H9 (cell line): ENCODE data around the gene RBFOX2. TPM values are rescaled to one million over a fixed set of nuclear protein-coding genes. Genes with fewer than 3 reads are reported as not detected.

ENCODE experiments used
- DNase-seq: peaks from one replicate; pipeline ENCODE4 v3.0.0-alpha.2; 2017
- H2AFZ ChIP-seq: one replicate; pipeline ENCODE4 v1.6.1; 2013; ENCODE audit warnings: mild to moderate bottlenecking, low read length, control low read depth, moderate library complexity
- H2AK5ac ChIP-seq: 2 replicates; pipeline ENCODE4 v1.6.1; 2013; ENCODE audit warnings: low read length, control low read depth, mixed read lengths; ENCODE audit not compliant: insufficient read length
- H2BK120ac ChIP-seq: one replicate; pipeline ENCODE4 v1.6.1; 2013; ENCODE audit warnings: low read depth, mild to moderate bottlenecking, low read length, control low read depth, inconsistent platforms; ENCODE audit not compliant: poor library complexity, severe bottlenecking
- H2BK12ac ChIP-seq: 2 replicates; pipeline ENCODE4 v1.6.1; 2013; ENCODE audit warnings: low read length, control low read depth, mixed read lengths, low read depth; ENCODE audit not compliant: insufficient read length
- H2BK15ac ChIP-seq: 2 replicates; pipeline ENCODE4 v1.6.1; 2013; ENCODE audit warnings: low read depth, low read length, control low read depth
- H2BK20ac ChIP-seq: one replicate; pipeline ENCODE4 v1.6.1; 2013; ENCODE audit warnings: low read depth, mild to moderate bottlenecking, low read length, control low read depth, inconsistent platforms; ENCODE audit not compliant: poor library complexity, severe bottlenecking
- H2BK5ac ChIP-seq: 2 replicates; pipeline ENCODE4 v1.6.1; 2013; ENCODE audit warnings: low read length, control low read depth, mixed read lengths; ENCODE audit not compliant: insufficient read length
- H3K14ac ChIP-seq: 2 replicates; pipeline ENCODE4 v1.6.1; 2013; ENCODE audit warnings: low read length, control low read depth; ENCODE audit not compliant: insufficient read depth
- H3K18ac ChIP-seq: 2 replicates; pipeline ENCODE4 v1.6.1; 2013; ENCODE audit warnings: low read depth, mild to moderate bottlenecking, mixed read lengths, low read length, control low read depth; ENCODE audit not compliant: insufficient read length
- H3K23ac ChIP-seq: 2 replicates; pipeline ENCODE4 v1.6.1; 2013; ENCODE audit warnings: low read length, control low read depth, mixed read lengths, low read depth; ENCODE audit not compliant: insufficient read length
- H3K23me2 ChIP-seq: 2 replicates; pipeline ENCODE4 v1.6.1; 2013; ENCODE audit warnings: low read depth, mild to moderate bottlenecking, mixed read lengths, low read length, control low read depth; ENCODE audit not compliant: insufficient read length, poor library complexity, severe bottlenecking
- H3K27ac ChIP-seq: 2 replicates; pipeline ENCODE4 v1.5.1; 2013; ENCODE audit warnings: low read length, control low read depth, mixed read lengths, low read depth; ENCODE audit not compliant: insufficient read length
- H3K27me3 ChIP-seq: 2 replicates; pipeline ENCODE4 v1.6.1; 2013; ENCODE audit warnings: low read length, control low read depth, inconsistent platforms; ENCODE audit not compliant: insufficient read depth
- H3K4ac ChIP-seq: 2 replicates; pipeline ENCODE4 v1.6.1; 2013; ENCODE audit warnings: low read depth, mild to moderate bottlenecking, control low read depth, inconsistent platforms, low read length, moderate library complexity
- H3K4me1 ChIP-seq: 2 replicates; pipeline ENCODE4 v1.6.1; 2013; ENCODE audit warnings: low read length, control low read depth, inconsistent platforms; ENCODE audit not compliant: insufficient read depth
- H3K4me2 ChIP-seq: 2 replicates; pipeline ENCODE4 v1.6.1; 2013; ENCODE audit warnings: low read length, control low read depth, mixed read lengths; ENCODE audit not compliant: insufficient read length, insufficient read depth
- H3K56ac ChIP-seq: 2 replicates; pipeline ENCODE4 v1.6.1; 2013; ENCODE audit warnings: low read depth, mild to moderate bottlenecking, mixed read lengths, low read length, control low read depth; ENCODE audit not compliant: insufficient read length
- H3K79me1 ChIP-seq: 2 replicates; pipeline ENCODE4 v1.6.1; 2013; ENCODE audit warnings: low read depth, mild to moderate bottlenecking, moderate library complexity, low read length, control low read depth, inconsistent platforms; ENCODE audit not compliant: insufficient read depth, poor library complexity, severe bottlenecking
- H3K79me2 ChIP-seq: 2 replicates; pipeline ENCODE4 v1.6.1; 2013; ENCODE audit warnings: low read length, control low read depth, inconsistent platforms; ENCODE audit not compliant: insufficient read depth
- H3K9ac ChIP-seq: 2 replicates; pipeline ENCODE4 v1.6.1; 2013; ENCODE audit warnings: low read length, control low read depth, mixed read lengths; ENCODE audit not compliant: insufficient read length; ENCODE audit errors: extremely low read depth
- H3K9me3 ChIP-seq: one replicate; pipeline ENCODE4 v1.6.1; 2013; ENCODE audit warnings: low read depth, low read length, inconsistent platforms; ENCODE audit not compliant: control insufficient read depth
- H3T11ph ChIP-seq: one replicate; pipeline ENCODE4 v1.6.1; 2013; ENCODE audit warnings: mild to moderate bottlenecking, low read length, control low read depth, inconsistent platforms
- H4K20me1 ChIP-seq: one replicate; pipeline ENCODE4 v1.6.1; 2013; ENCODE audit not compliant: control insufficient read depth, insufficient read length, insufficient read depth
- H4K5ac ChIP-seq: 2 replicates; pipeline ENCODE4 v1.6.1; 2013; ENCODE audit warnings: low read depth, mild to moderate bottlenecking, mixed read lengths, low read length, control low read depth; ENCODE audit not compliant: insufficient read length
- H4K8ac ChIP-seq: replicated peaks from 2 replicates; pipeline ENCODE4 v1.6.1; 2013; ENCODE audit warnings: low read length, control low read depth, mixed read lengths, low read depth; ENCODE audit not compliant: insufficient read length
- H4K91ac ChIP-seq: 2 replicates; pipeline ENCODE4 v1.6.1; 2013; ENCODE audit warnings: low read depth, mild to moderate bottlenecking, moderate library complexity, mixed read lengths, low read length, control low read depth; ENCODE audit not compliant: insufficient read length
- H3K27ac Mint-ChIP-seq, 3 experiments: 2 replicates in 2 of 3; 3 replicates in 1 of 3; pipeline ENCODE4 v1.8.0; 2020 to 2021; ENCODE audit warnings: mixed read lengths in 3 of 3, mild to moderate bottlenecking in 1 of 3, moderate library complexity in 1 of 3
- H3K27me3 Mint-ChIP-seq: 2 replicates; pipeline ENCODE4 v1.8.0; 2021; ENCODE audit warnings: low read depth, mild to moderate bottlenecking, moderate library complexity, mixed read lengths
- H3K36me3 Mint-ChIP-seq, 3 experiments: 2 replicates in 2 of 3; 3 replicates in 1 of 3; pipeline ENCODE4 v1.8.0; 2020 to 2021; ENCODE audit warnings: low read depth in 3 of 3, mixed read lengths in 3 of 3; ENCODE audit not compliant: insufficient read depth in 1 of 3
- H3K4me1 Mint-ChIP-seq, 2 experiments: 2 replicates each; pipeline ENCODE4 v1.8.0; 2020; ENCODE audit warnings: mixed read lengths in 2 of 2
- H3K4me3 Mint-ChIP-seq, 2 experiments: 2 replicates in 1 of 2; 3 replicates in 1 of 2; pipeline ENCODE4 v1.8.0; 2020 to 2021; ENCODE audit warnings: mild to moderate bottlenecking in 2 of 2, mixed read lengths in 2 of 2, moderate library complexity in 1 of 2
- H3K9me3 Mint-ChIP-seq, 2 experiments: 2 replicates in 1 of 2; 3 replicates in 1 of 2; pipeline ENCODE4 v1.8.0; 2020; ENCODE audit warnings: mild to moderate bottlenecking in 2 of 2, mixed read lengths in 2 of 2, moderate library complexity in 1 of 2
- WGBS: extraction: QIAGEN DNeasy Blood & Tissue Kit; methylation state at CpG from one replicate; pipeline ENCODE4 v1.1.7; 2013; ENCODE audit warnings: missing lambda C conversion rate, low lambda C conversion rate, mixed read lengths; ENCODE audit not compliant: insufficient read length; ENCODE audit errors: extremely low coverage; 5-methylcytosine and 5-hydroxymethylcytosine counted together
- total RNA-seq: library from RNA; stranded (reverse); gene quantifications from 2 replicates; pipeline ENCODE4 v1.2.1, GENCODE V29; 2021
- TF ChIP-seq, protein P1 (sequence below): fragments of 200-600 bp; sonication (generic); conservative IDR thresholded peaks from 3 replicates; pipeline ENCODE4 v1.8.0; 2021; ENCODE audit warnings: antibody characterized with exemption, mild to moderate bottlenecking

RBFOX2 gene
- total RNA-seq, 1 experiment from 2014 or later = 84.7 TPM

DNA sequence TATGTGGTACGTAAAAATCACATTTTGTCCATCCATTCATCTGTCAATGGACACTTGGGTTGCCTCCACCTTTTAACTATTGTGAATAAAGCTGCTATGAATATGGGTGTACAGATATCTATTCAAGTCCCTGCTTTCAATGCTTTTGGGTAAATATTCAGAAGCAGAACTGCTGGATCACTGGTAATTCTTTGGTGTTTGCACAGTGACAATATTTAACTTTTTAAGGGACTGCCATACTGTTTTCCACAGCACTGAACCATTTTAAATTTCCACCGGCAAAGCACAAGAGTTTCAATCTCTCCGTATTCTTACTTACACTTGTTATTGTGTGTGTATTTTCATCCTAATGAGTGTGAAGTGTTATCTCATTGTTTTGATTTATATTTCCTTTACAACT lies 79.4 kb downstream of the RBFOX2 start:
- H3K56ac ChIP-seq = no peak overlapping the region
- no peaks in the 10 kb centered on the region for H3K9me3 ChIP-seq
- no peak overlapping the region for H2AFZ ChIP-seq
- no peaks in the 10 kb centered on the region; the same call in 1 of the 2 replicates for H3K79me2 ChIP-seq
- H3K27me3 ChIP-seq = no peaks in the 10 kb centered on the region
- H3K27me3 Mint-ChIP-seq = no peaks in the 10 kb centered on the region
- no peak overlapping the region for H3T11ph ChIP-seq
- H2BK5ac ChIP-seq = no peak overlapping the region
- no peak overlapping the region for H3K4me2 ChIP-seq
- H2BK15ac ChIP-seq = no peak overlapping the region
- DNase-seq = no peak
- H3K79me1 ChIP-seq = no peaks in the 10 kb centered on the region
- H3K27ac ChIP-seq = no peak overlapping the region
- no peak overlapping the region for H3K14ac ChIP-seq
- no peak overlapping the region for H2BK20ac ChIP-seq
- no peak overlapping the region for H2BK120ac ChIP-seq
- no peak overlapping the region for H4K5ac ChIP-seq
- no peak overlapping the region for H3K4me3 Mint-ChIP-seq
- H4K20me1 ChIP-seq = no peaks in the 10 kb centered on the region
- H3K23me2 ChIP-seq = no peaks in the 10 kb centered on the region
- no peaks in the 10 kb centered on the region for H3K9me3 Mint-ChIP-seq
- no peaks in the 10 kb centered on the region for H3K4me1 ChIP-seq
- H2AK5ac ChIP-seq = no peak overlapping the region
- no peak overlapping the region for H4K8ac ChIP-seq
- no peak overlapping the region for H3K27ac Mint-ChIP-seq
- 0 out of 7 replicates have a peak, but pooled peaks cover 0 to 4% (median 0%) of the 10 kb centered on the region in 3 experiments for H3K36me3 Mint-ChIP-seq
- H3K4ac ChIP-seq = no peak overlapping the region
- H3K18ac ChIP-seq = no peak overlapping the region
- whole genome bisulfite sequencing = no CpG with 5 or more reads among the region's 3 CpGs
- H3K4me1 Mint-ChIP-seq = peaks cover 5 to 6% of the 10 kb centered on the region in 2 experiments; a peak in 1 of 4 replicates
- no peak overlapping the region for H3K23ac ChIP-seq
- H3K9ac ChIP-seq = no peak overlapping the region
- TF ChIP-seq, protein P1, sequence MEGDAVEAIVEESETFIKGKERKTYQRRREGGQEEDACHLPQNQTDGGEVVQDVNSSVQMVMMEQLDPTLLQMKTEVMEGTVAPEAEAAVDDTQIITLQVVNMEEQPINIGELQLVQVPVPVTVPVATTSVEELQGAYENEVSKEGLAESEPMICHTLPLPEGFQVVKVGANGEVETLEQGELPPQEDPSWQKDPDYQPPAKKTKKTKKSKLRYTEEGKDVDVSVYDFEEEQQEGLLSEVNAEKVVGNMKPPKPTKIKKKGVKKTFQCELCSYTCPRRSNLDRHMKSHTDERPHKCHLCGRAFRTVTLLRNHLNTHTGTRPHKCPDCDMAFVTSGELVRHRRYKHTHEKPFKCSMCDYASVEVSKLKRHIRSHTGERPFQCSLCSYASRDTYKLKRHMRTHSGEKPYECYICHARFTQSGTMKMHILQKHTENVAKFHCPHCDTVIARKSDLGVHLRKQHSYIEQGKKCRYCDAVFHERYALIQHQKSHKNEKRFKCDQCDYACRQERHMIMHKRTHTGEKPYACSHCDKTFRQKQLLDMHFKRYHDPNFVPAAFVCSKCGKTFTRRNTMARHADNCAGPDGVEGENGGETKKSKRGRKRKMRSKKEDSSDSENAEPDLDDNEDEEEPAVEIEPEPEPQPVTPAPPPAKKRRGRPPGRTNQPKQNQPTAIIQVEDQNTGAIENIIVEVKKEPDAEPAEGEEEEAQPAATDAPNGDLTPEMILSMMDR = no peak
- no peak overlapping the region for H4K91ac ChIP-seq
- no peak overlapping the region for H2BK12ac ChIP-seq
